ENCODE measurements around the gene LRRC1.

- TF ChIP-seq CTCF (conservative IDR thresholded peaks at IDR 0.05 in 1 of 2, IDR thresholded peaks at IDR 0.05 in 1 of 2; ENCODE audit: extremely low read depth in 1 of 2, insufficient read depth in 1 of 2, low read depth in 1 of 2, low read length in 2 of 2) (no peak), EZH2 (IDR thresholded peaks at IDR 0.05; ENCODE audit: borderline replicate concordance, low read length) (no peak)
Observed at GRCh38 chr6:53879608-53880007, 84.8 kb downstream of the LRRC1 start.
